HFFc6 (cell line): ENCODE measurements around the gene MSI1. TPM values are rescaled to one million over a fixed set of nuclear protein-coding genes. Genes with fewer than 3 reads are reported as not detected.

Experiments used
- DNase-seq: peaks from one replicate; pipeline ENCODE4 v3.0.0-alpha.2; 2018
- H3K27ac Mint-ChIP-seq: 2 replicates; pipeline ENCODE4 v1.8.0; 2020; ENCODE audit warnings: mild to moderate bottlenecking, mixed read lengths
- H3K27me3 Mint-ChIP-seq: 2 replicates; pipeline ENCODE4 v1.8.0; 2021; ENCODE audit warnings: mild to moderate bottlenecking, moderate library complexity, mixed read lengths; ENCODE audit not compliant: insufficient read depth
- H3K36me3 Mint-ChIP-seq: 2 replicates; pipeline ENCODE4 v1.8.0; 2021; ENCODE audit warnings: low read depth, mixed read lengths
- H3K4me1 Mint-ChIP-seq: 2 replicates; pipeline ENCODE4 v1.8.0; 2020; ENCODE audit warnings: low read depth, mixed read lengths
- H3K4me3 Mint-ChIP-seq: 2 replicates; pipeline ENCODE4 v1.8.0; 2020; ENCODE audit warnings: mild to moderate bottlenecking, moderate library complexity, mixed read lengths
- H3K9me3 Mint-ChIP-seq: 2 replicates; pipeline ENCODE4 v1.8.0; 2020; ENCODE audit warnings: mild to moderate bottlenecking, mixed read lengths
- total RNA-seq, 6 experiments: library from RNA; stranded (reverse); fragmentation: NEBNext Ultra II Directional; extraction: Animal tissue kit (Norgen Biotek cat#: 25700); gene quantifications; 2 replicates in 1 of 6; 3 replicates in 5 of 6; pipeline ENCODE4 v1.2.3, GENCODE V29; 2021
- TF ChIP-seq, protein P1 (sequence below): fragments of 200-600 bp; sonication (generic); IDR thresholded peaks from 2 replicates; pipeline ENCODE4 v1.5.0; 2021; ENCODE audit warnings: antibody characterized with exemption, mild to moderate bottlenecking

The MSI1 gene
- total RNA-seq, 6 experiments from 2014 or later = not detected

GRCh38 chr12:120363274-120363855, 5.6 kb downstream of the MSI1 start:
- DNase-seq = no peak
- Mint-ChIP-seq H3K4me1 (no peaks in the 10 kb centered on the region), H3K9me3 (no peaks in the 10 kb centered on the region), H3K27ac (no peak overlapping the region), H3K4me3 (no peak overlapping the region), H3K36me3 (no peaks in the 10 kb centered on the region), H3K27me3 (peaks cover 52% of the 10 kb centered on the region)
- TF ChIP-seq, protein P1, sequence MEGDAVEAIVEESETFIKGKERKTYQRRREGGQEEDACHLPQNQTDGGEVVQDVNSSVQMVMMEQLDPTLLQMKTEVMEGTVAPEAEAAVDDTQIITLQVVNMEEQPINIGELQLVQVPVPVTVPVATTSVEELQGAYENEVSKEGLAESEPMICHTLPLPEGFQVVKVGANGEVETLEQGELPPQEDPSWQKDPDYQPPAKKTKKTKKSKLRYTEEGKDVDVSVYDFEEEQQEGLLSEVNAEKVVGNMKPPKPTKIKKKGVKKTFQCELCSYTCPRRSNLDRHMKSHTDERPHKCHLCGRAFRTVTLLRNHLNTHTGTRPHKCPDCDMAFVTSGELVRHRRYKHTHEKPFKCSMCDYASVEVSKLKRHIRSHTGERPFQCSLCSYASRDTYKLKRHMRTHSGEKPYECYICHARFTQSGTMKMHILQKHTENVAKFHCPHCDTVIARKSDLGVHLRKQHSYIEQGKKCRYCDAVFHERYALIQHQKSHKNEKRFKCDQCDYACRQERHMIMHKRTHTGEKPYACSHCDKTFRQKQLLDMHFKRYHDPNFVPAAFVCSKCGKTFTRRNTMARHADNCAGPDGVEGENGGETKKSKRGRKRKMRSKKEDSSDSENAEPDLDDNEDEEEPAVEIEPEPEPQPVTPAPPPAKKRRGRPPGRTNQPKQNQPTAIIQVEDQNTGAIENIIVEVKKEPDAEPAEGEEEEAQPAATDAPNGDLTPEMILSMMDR = no peak

DNA sequence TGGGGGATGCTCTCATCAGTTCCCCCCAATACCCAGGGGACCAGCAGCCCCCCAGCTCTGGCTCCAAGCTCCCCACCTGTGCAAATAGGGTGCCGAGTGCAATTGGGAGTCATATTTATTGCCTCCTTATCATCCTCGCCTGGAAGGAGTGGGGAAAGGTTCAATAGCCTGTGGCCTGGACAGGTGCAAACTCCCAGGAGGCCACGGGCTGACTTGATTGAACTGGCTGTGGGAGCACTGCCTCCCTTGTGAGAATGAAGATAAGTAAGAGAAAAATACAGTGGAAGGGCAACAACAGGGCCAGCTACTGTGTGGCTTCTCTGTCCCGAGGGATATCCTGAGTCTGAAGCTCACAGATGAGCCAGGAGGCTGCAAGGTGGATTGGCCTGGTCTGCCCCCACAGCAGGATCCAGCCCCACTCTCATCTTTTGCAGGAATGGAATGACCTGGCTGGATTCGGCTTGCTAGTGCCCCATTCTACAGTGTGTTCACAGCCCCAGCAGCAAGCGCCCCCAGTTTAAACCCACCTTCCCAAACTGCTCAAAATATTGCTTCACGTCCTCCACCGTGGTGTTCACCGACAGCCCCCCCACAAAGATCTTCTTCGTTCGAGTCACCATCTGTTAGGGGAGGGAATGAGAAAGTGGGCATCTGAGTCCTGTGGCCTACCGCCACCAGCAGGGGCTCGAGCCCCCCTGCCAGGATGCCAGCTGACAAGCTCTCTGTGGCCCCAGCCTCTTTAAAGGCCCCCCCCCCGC, 6.3 kb downstream of the MSI1 start:
- Mint-ChIP-seq H3K27ac (no peak overlapping the region), H3K9me3 (no peaks in the 10 kb centered on the region), H3K4me3 (no peak overlapping the region), H3K27me3 (peaks cover 50% of the 10 kb centered on the region), H3K4me1 (no peaks in the 10 kb centered on the region), H3K36me3 (no peaks in the 10 kb centered on the region)
- TF ChIP-seq, protein P1 = no peak
- no peak for DNase-seq

GRCh38 chr12:120361506-120362208, 7.3 kb downstream of the MSI1 start:
- Mint-ChIP-seq H3K4me3 (no peak overlapping the region), H3K27me3 (peaks cover 41% of the 10 kb centered on the region), H3K9me3 (no peaks in the 10 kb centered on the region), H3K27ac (no peak overlapping the region), H3K36me3 (no peaks in the 10 kb centered on the region), H3K4me1 (no peaks in the 10 kb centered on the region)
- TF ChIP-seq, protein P1 = no peak
- DNase-seq = no peak

- no peak overlapping the region for H3K4me3 Mint-ChIP-seq
- H3K27me3 Mint-ChIP-seq = peaks cover 26% of the 10 kb centered on the region
- DNase-seq = no peak
- H3K36me3 Mint-ChIP-seq = no peaks in the 10 kb centered on the region
- H3K9me3 Mint-ChIP-seq = no peaks in the 10 kb centered on the region
- no peak overlapping the region for H3K27ac Mint-ChIP-seq
- TF ChIP-seq, protein P1 = no peak
- H3K4me1 Mint-ChIP-seq = no peaks in the 10 kb centered on the region
Observed at GRCh38 chr12:120359128-120359527, 9.8 kb downstream of the MSI1 start.

GRCh38 chr12:120358412-120359100, 10.4 kb downstream of the MSI1 start:
- DNase-seq = no peak
- Mint-ChIP-seq H3K9me3 (no peaks in the 10 kb centered on the region), H3K27me3 (peaks cover 24% of the 10 kb centered on the region), H3K36me3 (no peaks in the 10 kb centered on the region), H3K27ac (no peak overlapping the region), H3K4me1 (no peaks in the 10 kb centered on the region), H3K4me3 (no peak overlapping the region)
- TF ChIP-seq, protein P1 = no peak
